GM19395 (cell line): ENCODE results near the gene PORCN.
A peak's percentile ranks its signal among the peaks of the same experiment; 100 is the strongest.
"Not testable (repeated sequence)": the region's sequence is repeated elsewhere in the genome, so short reads cannot be mapped to it uniquely, and the experiment has no call there.

Experiments used
- ATAC-seq: cut with Tn5 transposase; IDR thresholded peaks from one replicate; pipeline ENCODE4 v1.9.1; 2021; ENCODE audit warnings: mild to moderate bottlenecking, moderate library complexity; ENCODE audit not compliant: unreplicated experiment

PORCN gene

GRCh38 chrX:48538641-48539344 is 30.0 kb downstream of the PORCN start:
- no peak for ATAC-seq

- ATAC-seq: peak; percentile 72
Measured at GRCh38 chrX:48539345-48540027, 30.7 kb downstream of the PORCN start, which contains the start of gene TBC1D25. Gene TBC1D25, plus strand, starts transcription at chrX:48539714. Its CDS starts 84 bp downstream, at chrX:48539798.

GRCh38 chrX:48540028-48540375 is 31.2 kb downstream of the PORCN start:
- ATAC-seq: peak; percentile 45

GRCh38 chrX:48540480-48540879 is 31.7 kb downstream of the PORCN start:
- ATAC-seq: no peak

- ATAC-seq: no peak
Measured at GRCh38 chrX:48541140-48541814, 32.5 kb downstream of the PORCN start.

GRCh38 chrX:48548871-48549270 is 40.1 kb downstream of the PORCN start:
- no peak for ATAC-seq

GRCh38 chrX:48555731-48556325 is 47.0 kb downstream of the PORCN start:
- not testable (repeated sequence) for ATAC-seq

- ATAC-seq: no peak
Measured at GRCh38 chrX:48558271-48558670, 49.5 kb downstream of the PORCN start.

GRCh38 chrX:48559636-48560035 is 50.8 kb downstream of the PORCN start:
- ATAC-seq: no peak

- no peak for ATAC-seq
Measured at GRCh38 chrX:48560056-48560455, 51.3 kb downstream of the PORCN start.

- no peak for ATAC-seq
Measured at GRCh38 chrX:48560681-48561080, 51.9 kb downstream of the PORCN start.

- ATAC-seq: no peak
Measured at GRCh38 chrX:48569958-48570357, 61.2 kb downstream of the PORCN start.
